Astrocyte (in vitro differentiated cells and primary cell): ENCODE results near the gene FGD5.

Experiments
- CTCF ChIP-seq: IDR thresholded peaks from 2 replicates; pipeline ENCODE4 v1.5.1; 2011; ENCODE audit warnings: low read depth, mild to moderate bottlenecking, inconsistent platforms, low read length, moderate library complexity; ENCODE audit not compliant: insufficient read depth
- EZH2 ChIP-seq: IDR thresholded peaks from 2 replicates; pipeline ENCODE4 v1.6.1; 2012; ENCODE audit warnings: mild to moderate bottlenecking, low read length, inconsistent platforms; ENCODE audit not compliant: insufficient read depth

- no peak for TF ChIP-seq CTCF
- no peak for TF ChIP-seq EZH2
Observed at GRCh38 chr3:14805961-14806537, 12.7 kb upstream of the FGD5 start.
